PC-9 (cell line): Measurements from ENCODE around the gene NBEAL2. TPM values are rescaled to one million over a fixed set of nuclear protein-coding genes. Genes with fewer than 3 reads are reported as not detected.
"Not testable (repeated sequence)": the region's sequence is repeated elsewhere in the genome, so short reads cannot be mapped to it uniquely, and the experiment has no call there.

Experiments used
- BruUV-seq: library from RNA; stranded (reverse); fragments of 400-500 nt; replicated peaks from 2 replicates; lab custom pipeline; 2021; lab: Mats Ljungman, UMichigan
- CTCF ChIA-PET: fragments of 300-600 bp; sonication (Branson Sonifier 250); formaldehyde crosslinking; loops from one replicate; lab custom pipeline; 2022; ENCODE audit warnings: antibody characterized with exemption; lab: Charles Lee
- POLR2A ChIA-PET: fragments of 300-600 bp; sonication (Branson Sonifier 250); formaldehyde crosslinking; loops from one replicate; lab custom pipeline; 2022; ENCODE audit warnings: antibody characterized with exemption; ENCODE audit not compliant: unreplicated experiment; lab: Charles Lee
- DNase-seq, 2 experiments: peaks; one replicate each; pipeline versions ENCODE4 v3.0.0 to v3.0.0-alpha.2; 2015 to 2022; ENCODE audit warnings: mixed read lengths in 1 of 2
- H2AFZ ChIP-seq: fragments of 200-600 bp; sonication (generic); 2 replicates; pipeline ENCODE4 v1.8.1; 2017; ENCODE audit warnings: antibody characterized with exemption
- H3F3A ChIP-seq: fragments of 200-600 bp; sonication (generic); 2 replicates; pipeline ENCODE4 v1.8.1; 2017; ENCODE audit warnings: antibody characterized with exemption, mild to moderate bottlenecking, low read depth; ENCODE audit not compliant: insufficient read depth
- H3K27ac ChIP-seq: fragments of 200-600 bp; sonication (generic); 2 replicates; pipeline ENCODE4 v1.6.1; 2016; ENCODE audit warnings: mixed run types
- H3K27me3 ChIP-seq: fragments of 200-600 bp; sonication (generic); 2 replicates; pipeline ENCODE4 v1.6.1; 2016; ENCODE audit warnings: low read depth, mixed run types; ENCODE audit not compliant: insufficient read depth
- H3K36me3 ChIP-seq: fragments of 200-600 bp; sonication (generic); 2 replicates; pipeline ENCODE4 v1.6.1; 2016; ENCODE audit warnings: low read depth, mixed run types
- H3K4me1 ChIP-seq: fragments of 200-600 bp; sonication (generic); replicated peaks from 2 replicates; pipeline ENCODE4 v1.6.1; 2016; ENCODE audit warnings: mixed run types; ENCODE audit not compliant: insufficient read depth
- H3K4me2 ChIP-seq: fragments of 200-600 bp; sonication (generic); 2 replicates; pipeline ENCODE4 v1.6.1; 2017; ENCODE audit warnings: mixed run types
- H3K4me3 ChIP-seq: fragments of 200-600 bp; sonication (generic); 2 replicates; pipeline ENCODE4 v1.6.1; 2016; ENCODE audit warnings: mixed run types
- H3K79me2 ChIP-seq: fragments of 200-600 bp; sonication (generic); 2 replicates; pipeline ENCODE4 v1.6.1; 2017; ENCODE audit warnings: low read depth, mixed run types
- H3K9me2 ChIP-seq: fragments of 200-600 bp; sonication (generic); 2 replicates; pipeline ENCODE4 v1.8.1; 2017; ENCODE audit warnings: mild to moderate bottlenecking; ENCODE audit not compliant: insufficient read depth
- H3K9me3 ChIP-seq: fragments of 200-600 bp; sonication (generic); 2 replicates; pipeline ENCODE4 v1.8.1; 2016; ENCODE audit warnings: low read depth; ENCODE audit not compliant: insufficient read depth
- H4K20me1 ChIP-seq: fragments of 200-600 bp; sonication (generic); 2 replicates; pipeline ENCODE4 v1.8.1; 2017; ENCODE audit not compliant: insufficient read depth
- EZH2 ChIP-seq: fragments of 200-600 bp; sonication (generic); IDR thresholded peaks from 2 replicates; pipeline ENCODE4 v1.8.0; 2017; ENCODE audit warnings: antibody characterized with exemption, low read depth
- intact Hi-C: fragments of 100-400 bp; cut with micrococcal nuclease; formaldehyde crosslinking; loops from one replicate; pipeline ENCODE4 v1.10.0; 2022; ENCODE audit not compliant: unreplicated experiment
- total RNA-seq: library from RNA; stranded (reverse); gene quantifications from 2 replicates; pipeline ENCODE4 v1.2.3, GENCODE V29; 2021
- TF ChIP-seq, protein P1 (sequence below): fragments of 200-600 bp; sonication (generic); conservative IDR thresholded peaks from 2 replicates; pipeline ENCODE4 v1.6.1; 2017; ENCODE audit warnings: mixed run types, antibody characterized with exemption, mild to moderate bottlenecking, moderate library complexity

Gene NBEAL2
- total RNA-seq, 1 experiment from 2014 or later = 81.0 TPM

DNA sequence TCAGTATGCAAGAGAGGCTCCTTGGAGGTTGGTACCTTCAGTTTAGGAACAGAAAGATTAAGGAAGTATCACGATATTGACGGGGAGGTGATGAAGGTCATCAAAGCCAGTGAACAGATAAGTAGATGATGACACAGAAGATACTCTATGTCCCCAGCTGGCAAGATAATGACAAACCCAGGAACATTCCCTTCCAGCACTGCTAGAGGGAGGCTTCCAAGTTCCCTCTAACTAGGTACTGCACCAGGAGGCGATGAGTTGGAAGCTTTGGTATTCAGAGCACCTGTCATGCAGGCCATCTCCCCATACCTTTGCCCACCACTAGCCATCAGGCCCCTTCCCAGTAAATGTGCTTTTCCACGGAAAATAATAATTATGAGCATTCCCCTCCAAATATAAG lies 40.8 kb downstream of the NBEAL2 start:
- intact Hi-C loops = no loop called here
- TF ChIP-seq, protein P1, sequence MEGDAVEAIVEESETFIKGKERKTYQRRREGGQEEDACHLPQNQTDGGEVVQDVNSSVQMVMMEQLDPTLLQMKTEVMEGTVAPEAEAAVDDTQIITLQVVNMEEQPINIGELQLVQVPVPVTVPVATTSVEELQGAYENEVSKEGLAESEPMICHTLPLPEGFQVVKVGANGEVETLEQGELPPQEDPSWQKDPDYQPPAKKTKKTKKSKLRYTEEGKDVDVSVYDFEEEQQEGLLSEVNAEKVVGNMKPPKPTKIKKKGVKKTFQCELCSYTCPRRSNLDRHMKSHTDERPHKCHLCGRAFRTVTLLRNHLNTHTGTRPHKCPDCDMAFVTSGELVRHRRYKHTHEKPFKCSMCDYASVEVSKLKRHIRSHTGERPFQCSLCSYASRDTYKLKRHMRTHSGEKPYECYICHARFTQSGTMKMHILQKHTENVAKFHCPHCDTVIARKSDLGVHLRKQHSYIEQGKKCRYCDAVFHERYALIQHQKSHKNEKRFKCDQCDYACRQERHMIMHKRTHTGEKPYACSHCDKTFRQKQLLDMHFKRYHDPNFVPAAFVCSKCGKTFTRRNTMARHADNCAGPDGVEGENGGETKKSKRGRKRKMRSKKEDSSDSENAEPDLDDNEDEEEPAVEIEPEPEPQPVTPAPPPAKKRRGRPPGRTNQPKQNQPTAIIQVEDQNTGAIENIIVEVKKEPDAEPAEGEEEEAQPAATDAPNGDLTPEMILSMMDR = no peak
- TF ChIP-seq EZH2 = no peak
- Histone ChIP-seq H2AFZ (no peak overlapping the region), H3F3A (no peaks in the 10 kb centered on the region), H3K27ac (no peak overlapping the region), H3K9me3 (no peaks in the 10 kb centered on the region), H3K9me2 (no peaks in the 10 kb centered on the region), H3K79me2 (no peaks in the 10 kb centered on the region), H4K20me1 (peaks cover 2% of the 10 kb centered on the region), H3K36me3 (0 out of 2 replicates have a peak, but pooled peaks cover 4% of the 10 kb centered on the region), H3K4me3 (no peak overlapping the region), H3K4me2 (no peak overlapping the region), H3K4me1 (no peaks in the 10 kb centered on the region), H3K27me3 (no peaks in the 10 kb centered on the region)
- ChIA-PET CTCF (interaction anchor here (0.7 kb wide), 1 partner anchor 199 kb away, joined by 8 read pairs; no protein-coding TSS in a partner anchor), POLR2A (no interaction called here)
- no peak for DNase-seq
- BruUV-seq = no TSS peak

DNA sequence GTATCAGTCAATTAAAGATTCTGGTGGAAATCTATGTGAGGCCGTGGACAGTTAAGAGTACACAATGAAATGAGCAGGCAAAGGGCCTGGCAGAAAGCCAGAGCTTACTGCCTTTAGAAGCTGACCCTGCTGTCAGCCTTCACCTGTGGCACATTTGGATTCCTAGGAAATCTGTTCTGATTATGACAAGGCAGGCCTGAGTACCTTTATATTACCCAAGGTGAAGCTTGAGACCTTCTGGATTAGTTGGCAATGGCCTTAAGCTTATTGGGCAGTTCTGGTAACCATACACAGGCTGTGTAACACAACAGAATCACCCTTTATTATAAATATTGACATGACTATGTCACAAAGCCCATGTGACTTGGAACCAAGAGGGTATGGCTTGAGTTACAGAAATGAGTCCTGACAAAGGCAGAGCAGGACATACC lies 43.2 kb downstream of the NBEAL2 start:
- Histone ChIP-seq H3K27ac (no peak overlapping the region), H3K79me2 (no peaks in the 10 kb centered on the region), H3K36me3 (0 out of 2 replicates have a peak, but pooled peaks cover 4% of the 10 kb centered on the region), H2AFZ (no peak overlapping the region), H3K9me3 (no peaks in the 10 kb centered on the region), H3F3A (no peaks in the 10 kb centered on the region), H3K4me2 (no peak overlapping the region), H4K20me1 (peaks cover 6% of the 10 kb centered on the region), H3K4me3 (no peak overlapping the region), H3K27me3 (no peaks in the 10 kb centered on the region), H3K9me2 (no peaks in the 10 kb centered on the region), H3K4me1 (no peaks in the 10 kb centered on the region)
- intact Hi-C loops = no loop called here
- DNase-seq = no peak
- no peak for TF ChIP-seq EZH2
- TF ChIP-seq, protein P1 = no peak
- ChIA-PET CTCF (interaction anchor here (0.5 kb wide), 1 partner anchor 128 kb away, joined by 4 read pairs; no protein-coding TSS in a partner anchor), POLR2A (interaction anchor here (0.6 kb wide), 1 partner anchor 40 kb away, joined by 4 read pairs; no protein-coding TSS in a partner anchor)
- no TSS peak for BruUV-seq

DNA sequence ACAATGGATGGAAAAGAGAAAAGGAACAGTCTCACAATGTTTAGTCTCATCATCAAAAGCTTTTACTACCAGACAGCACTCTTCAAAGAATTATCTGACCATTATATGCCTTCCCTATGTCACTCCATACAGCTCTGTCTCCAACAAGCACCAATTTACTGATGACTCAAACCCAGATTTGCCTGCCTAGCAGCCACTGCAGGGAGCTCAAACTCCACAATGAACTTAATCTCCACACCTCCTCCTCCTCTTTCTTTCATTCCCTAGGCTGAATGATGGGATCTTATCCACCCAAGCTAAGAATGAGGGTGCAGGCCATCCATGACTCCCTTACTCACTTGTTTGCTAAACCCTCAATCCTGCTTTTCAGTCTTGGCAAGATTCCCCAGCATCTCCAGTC lies 45.5 kb downstream of the NBEAL2 start:
- Histone ChIP-seq H3K4me2 (no peak overlapping the region), H3K4me1 (no peaks in the 10 kb centered on the region), H3K79me2 (no peaks in the 10 kb centered on the region), H3K27me3 (no peaks in the 10 kb centered on the region), H4K20me1 (peaks cover 6% of the 10 kb centered on the region), H3K9me3 (no peaks in the 10 kb centered on the region), H3F3A (0 out of 2 replicates have a peak, but pooled peaks cover 8% of the 10 kb centered on the region), H3K27ac (no peak overlapping the region), H3K4me3 (no peak overlapping the region), H3K36me3 (0 out of 2 replicates have a peak, but pooled peaks cover 4% of the 10 kb centered on the region), H2AFZ (no peak overlapping the region), H3K9me2 (no peaks in the 10 kb centered on the region)
- intact Hi-C loops = no loop called here
- TF ChIP-seq, protein P1 = no peak
- TF ChIP-seq EZH2 = no peak
- ChIA-PET POLR2A (no interaction called here), CTCF (no interaction called here)
- DNase-seq = no peak
- no TSS peak for BruUV-seq

DNA sequence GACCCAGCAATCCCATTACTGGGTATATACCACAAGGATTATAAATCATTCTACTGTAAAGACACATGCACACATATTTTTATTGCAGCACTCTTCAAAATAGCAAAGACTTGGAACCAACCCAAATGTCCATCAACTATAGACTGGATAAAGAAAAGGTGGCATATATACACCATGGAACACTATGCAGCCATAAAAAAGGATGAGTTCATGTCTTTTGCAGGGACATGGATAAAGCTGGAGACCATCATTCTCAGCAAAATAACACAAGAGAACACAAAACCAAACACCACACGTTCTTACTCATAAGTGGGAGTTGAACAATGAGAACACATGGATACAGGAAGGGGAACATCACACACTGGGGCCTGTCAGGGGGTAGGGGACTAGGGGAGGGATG lies 47.0 kb downstream of the NBEAL2 start:
- H3K36me3 ChIP-seq, H3K27me3 ChIP-seq, BruUV-seq, CTCF ChIA-PET, H3K9me3 ChIP-seq, H4K20me1 ChIP-seq, H3K4me2 ChIP-seq, H3F3A ChIP-seq, H3K27ac ChIP-seq, H2AFZ ChIP-seq, H3K4me3 ChIP-seq, H3K4me1 ChIP-seq, POLR2A ChIA-PET, H3K9me2 ChIP-seq, intact Hi-C loops, DNase-seq, H3K79me2 ChIP-seq: not testable (repeated sequence)
